Measurements from ENCODE around the gene HERC4. TPM values are rescaled to one million over a fixed set of nuclear protein-coding genes. Genes with fewer than 3 reads are reported as not detected.
A peak's percentile ranks its signal among the peaks of the same experiment; 100 is the strongest.

The HERC4 gene
- total RNA-seq, 1 experiment from 2014 or later, result 36.5 TPM

DNA sequence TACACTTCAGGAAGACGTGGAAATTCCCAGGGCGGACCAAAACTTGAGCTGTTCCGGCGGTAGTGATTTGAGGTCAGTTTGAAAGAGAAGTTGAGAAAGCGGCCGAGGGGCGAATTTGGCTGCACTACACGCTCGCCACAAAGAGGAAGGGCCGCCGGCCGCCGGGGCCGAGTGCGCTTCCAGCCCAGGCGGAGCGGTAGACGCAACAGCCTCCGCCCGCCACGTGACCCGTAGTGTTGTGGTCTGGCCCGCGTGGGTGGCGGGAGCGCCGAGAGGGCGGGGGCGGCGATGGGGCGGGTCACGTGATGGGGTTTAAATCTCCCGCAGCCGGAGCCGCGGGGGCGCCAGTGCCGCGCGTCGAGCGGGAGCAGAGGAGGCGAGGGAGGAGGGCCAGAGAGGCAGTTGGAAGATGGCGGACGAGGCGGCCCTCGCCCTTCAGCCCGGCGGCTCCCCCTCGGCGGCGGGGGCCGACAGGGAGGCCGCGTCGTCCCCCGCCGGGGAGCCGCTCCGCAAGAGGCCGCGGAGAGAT, 190.7 kb downstream of the HERC4 start, which contains the start of gene SIRT1 (continued):
- peak; percentile 91 for TF ChIP-seq POLR2AphosphoS5 (IDR thresholded peaks at IDR 0.05; ENCODE audit: low read depth, low read length)
- TF ChIP-seq, protein P1, sequence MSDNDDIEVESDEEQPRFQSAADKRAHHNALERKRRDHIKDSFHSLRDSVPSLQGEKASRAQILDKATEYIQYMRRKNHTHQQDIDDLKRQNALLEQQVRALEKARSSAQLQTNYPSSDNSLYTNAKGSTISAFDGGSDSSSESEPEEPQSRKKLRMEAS (IDR thresholded peaks at IDR 0.05), result peak; percentile 94

DNA sequence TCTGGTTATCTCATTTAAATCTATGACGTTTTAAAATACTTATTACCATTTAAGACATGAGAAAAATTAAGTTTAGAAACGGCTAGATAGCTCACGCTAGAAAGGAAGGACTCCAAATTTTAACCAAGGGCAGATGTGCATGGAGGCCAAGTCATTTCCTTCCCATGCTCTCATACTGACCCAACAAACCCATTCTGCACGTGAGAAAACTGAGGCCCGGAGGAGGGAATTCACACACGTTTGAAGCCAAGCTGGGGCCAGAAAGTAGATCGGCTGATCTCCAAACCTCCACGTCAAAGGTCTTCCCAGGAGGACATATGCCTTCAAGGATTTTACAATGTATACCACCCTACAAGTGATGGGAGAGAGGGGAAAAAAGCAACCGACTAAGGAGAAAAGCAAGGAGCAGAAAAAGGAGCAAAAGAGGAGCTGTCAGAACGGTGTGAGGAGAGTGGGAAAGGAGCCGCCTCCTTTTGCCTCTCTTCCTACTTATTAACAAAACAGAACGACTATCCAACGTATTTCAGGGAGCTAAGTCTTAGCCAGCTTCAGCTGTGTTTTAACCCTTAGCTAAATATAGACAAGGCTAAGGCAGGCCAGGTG, 191.3 kb downstream of the HERC4 start:
- H3K79me2 ChIP-seq (ENCODE audit: insufficient read depth, low read length), result peaks cover 33% of the 10 kb centered on the region
- H3K27ac ChIP-seq (ENCODE audit: low read depth, low read length), result peak overlapping the region; percentile 91
- intact Hi-C loops (cut with micrococcal nuclease), result no loop called here
- ChIA-PET POLR2A (interaction anchor here (0.7 to 0.9 kb wide), 4 partner anchors 9 to 29 kb away, joined by 3 to 5 read pairs (median 4); no protein-coding TSS in a partner anchor), RAD21 (ENCODE audit: low non-redundant PET in 1 of 2, low total read pairs in 2 of 2, uncharacterized antibody in 2 of 2, unreplicated experiment in 2 of 2) (no interaction called here), CTCF (interaction anchor here (0.8 kb wide), 1 partner anchor 95 kb away, joined by 3 read pairs; no protein-coding TSS in a partner anchor)
- peaks cover 7 to 10% of the 10 kb centered on the region in 2 experiments; a peak in 3 of 4 replicates for H3K36me3 ChIP-seq (ENCODE audit: control insufficient read depth in 1 of 2, insufficient read depth in 2 of 2, low read length in 2 of 2)
- TF ChIP-seq EGR1 (IDR thresholded peaks at IDR 0.05; ENCODE audit: low read depth), result no peak
- no peak for TF ChIP-seq SP1 (IDR thresholded peaks at IDR 0.05; ENCODE audit: low read depth)
- TF ChIP-seq ZFX (IDR thresholded peaks at IDR 0.05), result no peak
- TF ChIP-seq YY1 (IDR thresholded peaks at IDR 0.05; ENCODE audit: extremely low read depth, insufficient replicate concordance, low read depth, low read length), result no peak
- no peak for TF ChIP-seq RAD21 (IDR thresholded peaks at IDR 0.05; ENCODE audit: low read depth)
- no peak for TF ChIP-seq ELF1 (IDR thresholded peaks at IDR 0.05; ENCODE audit: borderline replicate concordance, low read depth)
- no peak for TF ChIP-seq SRF (IDR thresholded peaks at IDR 0.05; ENCODE audit: low read depth)
- TF ChIP-seq, protein P2, sequence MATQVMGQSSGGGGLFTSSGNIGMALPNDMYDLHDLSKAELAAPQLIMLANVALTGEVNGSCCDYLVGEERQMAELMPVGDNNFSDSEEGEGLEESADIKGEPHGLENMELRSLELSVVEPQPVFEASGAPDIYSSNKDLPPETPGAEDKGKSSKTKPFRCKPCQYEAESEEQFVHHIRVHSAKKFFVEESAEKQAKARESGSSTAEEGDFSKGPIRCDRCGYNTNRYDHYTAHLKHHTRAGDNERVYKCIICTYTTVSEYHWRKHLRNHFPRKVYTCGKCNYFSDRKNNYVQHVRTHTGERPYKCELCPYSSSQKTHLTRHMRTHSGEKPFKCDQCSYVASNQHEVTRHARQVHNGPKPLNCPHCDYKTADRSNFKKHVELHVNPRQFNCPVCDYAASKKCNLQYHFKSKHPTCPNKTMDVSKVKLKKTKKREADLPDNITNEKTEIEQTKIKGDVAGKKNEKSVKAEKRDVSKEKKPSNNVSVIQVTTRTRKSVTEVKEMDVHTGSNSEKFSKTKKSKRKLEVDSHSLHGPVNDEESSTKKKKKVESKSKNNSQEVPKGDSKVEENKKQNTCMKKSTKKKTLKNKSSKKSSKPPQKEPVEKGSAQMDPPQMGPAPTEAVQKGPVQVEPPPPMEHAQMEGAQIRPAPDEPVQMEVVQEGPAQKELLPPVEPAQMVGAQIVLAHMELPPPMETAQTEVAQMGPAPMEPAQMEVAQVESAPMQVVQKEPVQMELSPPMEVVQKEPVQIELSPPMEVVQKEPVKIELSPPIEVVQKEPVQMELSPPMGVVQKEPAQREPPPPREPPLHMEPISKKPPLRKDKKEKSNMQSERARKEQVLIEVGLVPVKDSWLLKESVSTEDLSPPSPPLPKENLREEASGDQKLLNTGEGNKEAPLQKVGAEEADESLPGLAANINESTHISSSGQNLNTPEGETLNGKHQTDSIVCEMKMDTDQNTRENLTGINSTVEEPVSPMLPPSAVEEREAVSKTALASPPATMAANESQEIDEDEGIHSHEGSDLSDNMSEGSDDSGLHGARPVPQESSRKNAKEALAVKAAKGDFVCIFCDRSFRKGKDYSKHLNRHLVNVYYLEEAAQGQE (IDR thresholded peaks at IDR 0.05; ENCODE audit: low read depth), result no peak
- no peak for TF ChIP-seq TCF7L2 (IDR thresholded peaks at IDR 0.05; ENCODE audit: borderline replicate concordance, extremely low read depth, insufficient read depth, insufficient read length)
- no peak for TF ChIP-seq EZH2 (IDR thresholded peaks at IDR 0.05)
- TF ChIP-seq, protein P3, sequence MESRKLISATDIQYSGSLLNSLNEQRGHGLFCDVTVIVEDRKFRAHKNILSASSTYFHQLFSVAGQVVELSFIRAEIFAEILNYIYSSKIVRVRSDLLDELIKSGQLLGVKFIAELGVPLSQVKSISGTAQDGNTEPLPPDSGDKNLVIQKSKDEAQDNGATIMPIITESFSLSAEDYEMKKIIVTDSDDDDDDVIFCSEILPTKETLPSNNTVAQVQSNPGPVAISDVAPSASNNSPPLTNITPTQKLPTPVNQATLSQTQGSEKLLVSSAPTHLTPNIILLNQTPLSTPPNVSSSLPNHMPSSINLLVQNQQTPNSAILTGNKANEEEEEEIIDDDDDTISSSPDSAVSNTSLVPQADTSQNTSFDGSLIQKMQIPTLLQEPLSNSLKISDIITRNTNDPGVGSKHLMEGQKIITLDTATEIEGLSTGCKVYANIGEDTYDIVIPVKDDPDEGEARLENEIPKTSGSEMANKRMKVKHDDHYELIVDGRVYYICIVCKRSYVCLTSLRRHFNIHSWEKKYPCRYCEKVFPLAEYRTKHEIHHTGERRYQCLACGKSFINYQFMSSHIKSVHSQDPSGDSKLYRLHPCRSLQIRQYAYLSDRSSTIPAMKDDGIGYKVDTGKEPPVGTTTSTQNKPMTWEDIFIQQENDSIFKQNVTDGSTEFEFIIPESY (IDR thresholded peaks at IDR 0.05; ENCODE audit: extremely low read depth, insufficient replicate concordance, low read length), result no peak
- TF ChIP-seq EZH2phosphoT487 (IDR thresholded peaks at IDR 0.05; ENCODE audit: borderline replicate concordance), result no peak
- TF ChIP-seq ZNF274 (IDR thresholded peaks at IDR 0.05; ENCODE audit: low read depth, low read length), result no peak
- H3K4me1 ChIP-seq (ENCODE audit: control insufficient read depth in 1 of 2, insufficient read depth in 2 of 2, low read length in 2 of 2), result peaks cover 5 to 22% of the 10 kb centered on the region in 2 experiments; a peak in 3 of 4 replicates
- H3K4me2 ChIP-seq (ENCODE audit: low read length), result peak overlapping the region; percentile 96
- peak overlapping the region; percentile 78 for H2AFZ ChIP-seq (ENCODE audit: low read depth, low read length, poor library complexity, severe bottlenecking)
- ATAC-seq (peak; percentile 34), DNase-seq (ENCODE audit: low read depth, low spot score) (no peak)
- peak overlapping the region; percentile 86 for H3K4me3 ChIP-seq (replicated peaks in 1 of 2; ENCODE audit: low read depth in 1 of 2, low read length in 2 of 2)
- BruUV-seq (replicated peaks), result TSS peak; percentile 93
- H3K9me3 ChIP-seq (ENCODE audit: control insufficient read depth in 1 of 2, insufficient read depth in 1 of 2, low read depth in 1 of 2, low read length in 2 of 2), result no peaks in the 10 kb centered on the region
- H3K27me3 ChIP-seq (ENCODE audit: insufficient read depth, low read length), result no peaks in the 10 kb centered on the region
- H4K20me1 ChIP-seq (ENCODE audit: insufficient read depth), result no peaks in the 10 kb centered on the region
- H3K9me2 ChIP-seq (ENCODE audit: insufficient read depth), result no peaks in the 10 kb centered on the region
- peak overlapping the region; percentile 69 for H3K9ac ChIP-seq (ENCODE audit: low read length)
